Calu3 (cell line): ENCODE results near the gene CCKAR. TPM values are rescaled to one million over a fixed set of nuclear protein-coding genes. Genes with fewer than 3 reads are reported as not detected.

Experiments
- BruUV-seq: library from RNA; stranded (reverse); fragments of 400-500 nt; replicated peaks from 2 replicates; lab custom pipeline; 2021; lab: Mats Ljungman, UMichigan
- CTCF ChIA-PET: fragments of 300-600 bp; sonication (Branson Sonifier 250); formaldehyde crosslinking; loops from one replicate; lab custom pipeline; 2022; ENCODE audit warnings: antibody characterized with exemption; lab: Charles Lee
- DNase-seq: peaks from one replicate; pipeline ENCODE4 v3.0.0; 2022
- H3K27ac Mint-ChIP-seq: one replicate; pipeline ENCODE4 v1.8.0; 2022; ENCODE audit warnings: mixed read lengths; ENCODE audit not compliant: unreplicated experiment
- H3K27me3 Mint-ChIP-seq: one replicate; pipeline ENCODE4 v1.8.0; 2022; ENCODE audit warnings: mixed read lengths; ENCODE audit not compliant: unreplicated experiment
- H3K36me3 Mint-ChIP-seq: one replicate; pipeline ENCODE4 v1.8.0; 2022; ENCODE audit warnings: mild to moderate bottlenecking, moderate library complexity, mixed read lengths; ENCODE audit not compliant: insufficient read depth, unreplicated experiment
- H3K4me1 Mint-ChIP-seq: one replicate; pipeline ENCODE4 v1.8.0; 2022; ENCODE audit warnings: mild to moderate bottlenecking, low read depth, mixed read lengths; ENCODE audit not compliant: unreplicated experiment
- H3K4me3 Mint-ChIP-seq: one replicate; pipeline ENCODE4 v1.8.0; 2022; ENCODE audit warnings: mild to moderate bottlenecking, low read depth, moderate library complexity, mixed read lengths; ENCODE audit not compliant: unreplicated experiment
- H3K9me3 Mint-ChIP-seq: one replicate; pipeline ENCODE4 v1.8.0; 2022; ENCODE audit warnings: low read depth, mixed read lengths; ENCODE audit not compliant: unreplicated experiment
- intact Hi-C: fragments of 100-400 bp; cut with micrococcal nuclease; formaldehyde crosslinking; loops from one replicate; pipeline ENCODE4 v1.10.0; 2022; ENCODE audit not compliant: unreplicated experiment
- total RNA-seq: library from RNA; stranded (reverse); gene quantifications from 2 replicates; pipeline ENCODE4 v1.2.3, GENCODE V29; 2022
- TF ChIP-seq, protein P1 (sequence below): fragments of 200-600 bp; IDR thresholded peaks from one replicate; pipeline ENCODE4 v1.8.0; 2022; ENCODE audit warnings: antibody characterized with exemption; ENCODE audit not compliant: unreplicated experiment

The CCKAR gene
- total RNA-seq, 1 experiment from 2014 or later = not detected

GRCh38 chr4:26496207-26496783 is 6.0 kb upstream of the CCKAR start:
- H3K9me3 Mint-ChIP-seq = no peaks in the 10 kb centered on the region
- CTCF ChIA-PET = no interaction called here
- intact Hi-C loops = no loop called here
- no peak overlapping the region for H3K27ac Mint-ChIP-seq
- H3K4me3 Mint-ChIP-seq = no peak overlapping the region
- no peak for DNase-seq
- no peaks in the 10 kb centered on the region for H3K36me3 Mint-ChIP-seq
- TF ChIP-seq, protein P1, sequence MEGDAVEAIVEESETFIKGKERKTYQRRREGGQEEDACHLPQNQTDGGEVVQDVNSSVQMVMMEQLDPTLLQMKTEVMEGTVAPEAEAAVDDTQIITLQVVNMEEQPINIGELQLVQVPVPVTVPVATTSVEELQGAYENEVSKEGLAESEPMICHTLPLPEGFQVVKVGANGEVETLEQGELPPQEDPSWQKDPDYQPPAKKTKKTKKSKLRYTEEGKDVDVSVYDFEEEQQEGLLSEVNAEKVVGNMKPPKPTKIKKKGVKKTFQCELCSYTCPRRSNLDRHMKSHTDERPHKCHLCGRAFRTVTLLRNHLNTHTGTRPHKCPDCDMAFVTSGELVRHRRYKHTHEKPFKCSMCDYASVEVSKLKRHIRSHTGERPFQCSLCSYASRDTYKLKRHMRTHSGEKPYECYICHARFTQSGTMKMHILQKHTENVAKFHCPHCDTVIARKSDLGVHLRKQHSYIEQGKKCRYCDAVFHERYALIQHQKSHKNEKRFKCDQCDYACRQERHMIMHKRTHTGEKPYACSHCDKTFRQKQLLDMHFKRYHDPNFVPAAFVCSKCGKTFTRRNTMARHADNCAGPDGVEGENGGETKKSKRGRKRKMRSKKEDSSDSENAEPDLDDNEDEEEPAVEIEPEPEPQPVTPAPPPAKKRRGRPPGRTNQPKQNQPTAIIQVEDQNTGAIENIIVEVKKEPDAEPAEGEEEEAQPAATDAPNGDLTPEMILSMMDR = no peak
- no TSS peak for BruUV-seq
- H3K27me3 Mint-ChIP-seq = peaks cover 28% of the 10 kb centered on the region
- H3K4me1 Mint-ChIP-seq = no peaks in the 10 kb centered on the region

DNA sequence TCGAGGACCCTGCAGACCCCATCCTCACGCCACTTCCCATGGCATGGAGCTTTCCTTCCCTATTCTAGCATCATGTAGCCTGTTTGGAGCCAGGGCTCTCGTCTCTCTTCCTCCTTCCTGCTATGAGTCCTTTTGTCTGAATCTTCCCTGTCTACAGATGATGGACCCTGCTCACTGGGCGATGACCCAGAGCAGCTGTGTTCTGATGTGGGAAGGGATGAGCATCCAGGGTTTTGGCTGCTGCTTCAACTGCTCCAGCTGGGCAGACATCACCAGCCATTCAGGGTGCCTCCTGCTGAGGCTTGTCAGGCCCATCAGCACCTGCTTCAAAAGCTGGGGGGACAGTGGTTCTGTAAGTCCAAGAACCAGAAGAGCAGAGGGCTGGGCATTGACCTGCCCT is 3.2 kb upstream of the CCKAR start:
- H3K36me3 Mint-ChIP-seq = no peaks in the 10 kb centered on the region
- BruUV-seq = no TSS peak
- intact Hi-C loops = no loop called here
- H3K27ac Mint-ChIP-seq = no peak overlapping the region
- no peak for DNase-seq
- no peaks in the 10 kb centered on the region for H3K4me1 Mint-ChIP-seq
- peaks cover 56% of the 10 kb centered on the region for H3K27me3 Mint-ChIP-seq
- H3K4me3 Mint-ChIP-seq = no peak overlapping the region
- CTCF ChIA-PET = no interaction called here
- TF ChIP-seq, protein P1 = no peak
- no peaks in the 10 kb centered on the region for H3K9me3 Mint-ChIP-seq

GRCh38 chr4:26491449-26492170 is 1.3 kb upstream of the CCKAR start:
- H3K27me3 Mint-ChIP-seq = peaks cover 65% of the 10 kb centered on the region
- no TSS peak for BruUV-seq
- no peaks in the 10 kb centered on the region for H3K4me1 Mint-ChIP-seq
- CTCF ChIA-PET = no interaction called here
- TF ChIP-seq, protein P1 = no peak
- intact Hi-C loops = no loop called here
- H3K36me3 Mint-ChIP-seq = no peaks in the 10 kb centered on the region
- H3K4me3 Mint-ChIP-seq = no peak overlapping the region
- H3K27ac Mint-ChIP-seq = no peak overlapping the region
- H3K9me3 Mint-ChIP-seq = no peaks in the 10 kb centered on the region
- DNase-seq = no peak

GRCh38 chr4:26490960-26491284 is 638 bp upstream of the CCKAR start:
- BruUV-seq = no TSS peak
- DNase-seq = no peak
- Mint-ChIP-seq H3K9me3 (no peaks in the 10 kb centered on the region), H3K36me3 (no peaks in the 10 kb centered on the region), H3K27ac (no peak overlapping the region), H3K4me3 (no peak overlapping the region), H3K4me1 (no peaks in the 10 kb centered on the region), H3K27me3 (peaks cover 65% of the 10 kb centered on the region)
- intact Hi-C loops = no loop called here
- TF ChIP-seq, protein P1 = no peak
- CTCF ChIA-PET = no interaction called here
